ENCODE data around the gene LIMD2.

The LIMD2 gene

GRCh38 chr17:63704836-63705235 is 4.9 kb upstream of the LIMD2 start:
- TF ChIP-seq REST (IDR thresholded peaks at IDR 0.05; ENCODE audit: insufficient read depth in 1 of 2, low read depth in 2 of 2, low read length in 2 of 2) (no peak), TAF1 (IDR thresholded peaks at IDR 0.05; ENCODE audit: borderline replicate concordance, insufficient read depth, low read length) (no peak), POLR2AphosphoS5 (IDR thresholded peaks at IDR 0.05; ENCODE audit: low read depth, low read length) (no peak), FOXP2 (optimal IDR thresholded peaks at IDR 0.05; ENCODE audit: borderline replicate concordance, extremely low read depth, extremely low read length, insufficient read depth) (no peak), SIN3A (IDR thresholded peaks at IDR 0.05; ENCODE audit: borderline replicate concordance, insufficient read depth, low read length) (no peak)

GRCh38 chr17:63704259-63704576 is 4.3 kb upstream of the LIMD2 start:
- TF ChIP-seq FOXP2 (optimal IDR thresholded peaks at IDR 0.05; ENCODE audit: borderline replicate concordance, extremely low read depth, extremely low read length, insufficient read depth) = no peak
- no peak for TF ChIP-seq SIN3A (IDR thresholded peaks at IDR 0.05; ENCODE audit: borderline replicate concordance, insufficient read depth, low read length)
- TF ChIP-seq POLR2AphosphoS5 (IDR thresholded peaks at IDR 0.05; ENCODE audit: low read depth, low read length) = no peak
- TF ChIP-seq TAF1 (IDR thresholded peaks at IDR 0.05; ENCODE audit: borderline replicate concordance, insufficient read depth, low read length) = no peak
- TF ChIP-seq REST (IDR thresholded peaks at IDR 0.05; ENCODE audit: insufficient read depth in 1 of 2, low read depth in 2 of 2, low read length in 2 of 2) = no peak

GRCh38 chr17:63703556-63704258 is 3.8 kb upstream of the LIMD2 start:
- TF ChIP-seq TAF1 (IDR thresholded peaks at IDR 0.05; ENCODE audit: borderline replicate concordance, insufficient read depth, low read length) (no peak), FOXP2 (optimal IDR thresholded peaks at IDR 0.05; ENCODE audit: borderline replicate concordance, extremely low read depth, extremely low read length, insufficient read depth) (no peak), POLR2AphosphoS5 (IDR thresholded peaks at IDR 0.05; ENCODE audit: low read depth, low read length) (no peak), SIN3A (IDR thresholded peaks at IDR 0.05; ENCODE audit: borderline replicate concordance, insufficient read depth, low read length) (no peak), REST (IDR thresholded peaks at IDR 0.05; ENCODE audit: insufficient read depth in 1 of 2, low read depth in 2 of 2, low read length in 2 of 2) (no peak)

- TF ChIP-seq REST (IDR thresholded peaks at IDR 0.05; ENCODE audit: insufficient read depth in 1 of 2, low read depth in 2 of 2, low read length in 2 of 2) = no peak
- no peak for TF ChIP-seq POLR2AphosphoS5 (IDR thresholded peaks at IDR 0.05; ENCODE audit: low read depth, low read length)
- TF ChIP-seq TAF1 (IDR thresholded peaks at IDR 0.05; ENCODE audit: borderline replicate concordance, insufficient read depth, low read length) = no peak
- TF ChIP-seq FOXP2 (optimal IDR thresholded peaks at IDR 0.05; ENCODE audit: borderline replicate concordance, extremely low read depth, extremely low read length, insufficient read depth) = no peak
- no peak for TF ChIP-seq SIN3A (IDR thresholded peaks at IDR 0.05; ENCODE audit: borderline replicate concordance, insufficient read depth, low read length)
Observed at GRCh38 chr17:63703029-63703428, 3.1 kb upstream of the LIMD2 start.

GRCh38 chr17:63702721-63703015 is 2.7 kb upstream of the LIMD2 start:
- no peak for TF ChIP-seq FOXP2 (optimal IDR thresholded peaks at IDR 0.05; ENCODE audit: borderline replicate concordance, extremely low read depth, extremely low read length, insufficient read depth)
- TF ChIP-seq SIN3A (IDR thresholded peaks at IDR 0.05; ENCODE audit: borderline replicate concordance, insufficient read depth, low read length) = no peak
- no peak for TF ChIP-seq TAF1 (IDR thresholded peaks at IDR 0.05; ENCODE audit: borderline replicate concordance, insufficient read depth, low read length)
- no peak for TF ChIP-seq POLR2AphosphoS5 (IDR thresholded peaks at IDR 0.05; ENCODE audit: low read depth, low read length)
- no peak for TF ChIP-seq REST (IDR thresholded peaks at IDR 0.05; ENCODE audit: insufficient read depth in 1 of 2, low read depth in 2 of 2, low read length in 2 of 2)

Measured in PFSK-1 (cell line).